HG03045 (cell line): Measurements from ENCODE around the gene NAPG.
"Not testable (repeated sequence)": the region's sequence is repeated elsewhere in the genome, so short reads cannot be mapped to it uniquely, and the experiment has no call there.

Experiments
- ATAC-seq: cut with Tn5 transposase; IDR thresholded peaks from one replicate; pipeline ENCODE4 v1.9.1; 2021; ENCODE audit warnings: mild to moderate bottlenecking, moderate library complexity; ENCODE audit not compliant: unreplicated experiment

Gene NAPG

GRCh38 chr18:10511236-10511635 lies 14.6 kb upstream of the NAPG start:
- no peak for ATAC-seq

- ATAC-seq: no peak
Measured at GRCh38 chr18:10514082-10514481, 11.7 kb upstream of the NAPG start.

GRCh38 chr18:10514601-10515000 lies 11.2 kb upstream of the NAPG start:
- no peak for ATAC-seq

GRCh38 chr18:10515456-10515855 lies 10.4 kb upstream of the NAPG start:
- ATAC-seq: no peak

- no peak for ATAC-seq
Measured at GRCh38 chr18:10516078-10516477, 9.7 kb upstream of the NAPG start.

- ATAC-seq: no peak
Measured at GRCh38 chr18:10518595-10519255, 7.1 kb upstream of the NAPG start.

GRCh38 chr18:10519366-10519765 lies 6.5 kb upstream of the NAPG start:
- no peak for ATAC-seq

GRCh38 chr18:10519999-10520935 lies 5.6 kb upstream of the NAPG start:
- no peak for ATAC-seq

GRCh38 chr18:10521566-10521965 lies 4.3 kb upstream of the NAPG start:
- ATAC-seq: no peak

GRCh38 chr18:10522574-10522973 lies 3.3 kb upstream of the NAPG start:
- no peak for ATAC-seq

GRCh38 chr18:10523544-10523943 lies 2.3 kb upstream of the NAPG start:
- no peak for ATAC-seq

GRCh38 chr18:10524507-10525370 lies 1.1 kb upstream of the NAPG start:
- no peak for ATAC-seq

- no peak for ATAC-seq
Measured at GRCh38 chr18:10525371-10525691, 496 bp upstream of the NAPG start.

GRCh38 chr18:10526561-10526949 lies 728 bp downstream of the NAPG start:
- ATAC-seq: no peak

- no peak for ATAC-seq
Measured at GRCh38 chr18:10528439-10528838, 2.6 kb downstream of the NAPG start.

GRCh38 chr18:10530002-10530401 lies 4.2 kb downstream of the NAPG start:
- no peak for ATAC-seq

GRCh38 chr18:10530852-10531251 lies 5.0 kb downstream of the NAPG start:
- ATAC-seq: no peak

GRCh38 chr18:10533111-10533510 lies 7.3 kb downstream of the NAPG start:
- no peak for ATAC-seq

- no peak for ATAC-seq
Measured at GRCh38 chr18:10536280-10536679, 10.5 kb downstream of the NAPG start.

- ATAC-seq: no peak
Measured at GRCh38 chr18:10537765-10538164, 11.9 kb downstream of the NAPG start.

- not testable (repeated sequence) for ATAC-seq
Measured at GRCh38 chr18:10539124-10539523, 13.3 kb downstream of the NAPG start.
